GM19043 (cell line): ENCODE measurements around the gene NMNAT2.
"Not testable (repeated sequence)": the region's sequence is repeated elsewhere in the genome, so short reads cannot be mapped to it uniquely, and the experiment has no call there.

Source experiments
- ATAC-seq: cut with Tn5 transposase; IDR thresholded peaks from one replicate; pipeline ENCODE4 v1.9.1; 2021; ENCODE audit warnings: low read depth; ENCODE audit not compliant: unreplicated experiment

Gene NMNAT2

DNA sequence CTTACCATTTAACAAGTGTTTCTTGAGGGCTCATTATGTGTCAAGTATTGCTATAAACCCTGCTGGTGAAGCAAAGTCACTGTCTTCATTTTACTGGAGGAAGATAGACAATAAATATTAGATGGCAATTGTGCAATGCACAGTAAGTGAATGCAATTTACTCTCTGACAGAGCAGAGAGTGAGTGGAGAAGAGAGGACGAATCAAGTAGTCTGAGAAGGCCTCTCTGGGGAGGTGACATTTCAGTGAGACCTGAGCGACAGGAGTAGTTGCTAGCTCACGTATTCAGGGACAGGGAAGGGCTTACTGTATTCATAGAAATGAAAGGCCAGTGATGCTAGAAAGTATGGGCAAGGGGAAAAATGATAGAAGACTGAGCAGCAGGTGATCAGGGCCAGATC lies 1.2 kb upstream of the NMNAT2 start:
- ATAC-seq: no peak

DNA sequence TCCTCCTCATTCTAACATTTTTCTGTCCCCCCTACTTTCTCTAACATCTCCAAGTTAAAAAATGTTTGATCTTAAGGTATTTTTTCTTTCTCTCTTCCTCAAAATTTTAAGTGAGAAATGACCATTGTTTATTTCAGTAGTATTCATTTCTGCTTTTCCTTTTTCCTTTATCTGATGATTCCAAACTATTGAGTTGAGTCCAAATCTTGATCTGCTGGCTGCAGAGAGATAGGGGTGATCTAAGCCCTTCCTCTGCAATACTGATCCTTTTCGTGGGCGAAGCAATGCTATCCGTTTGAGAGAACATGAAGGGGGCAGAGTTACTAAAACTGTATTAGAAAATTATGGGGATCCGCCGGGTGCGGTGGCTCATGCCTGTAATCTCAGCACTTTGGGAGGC lies 516 bp upstream of the NMNAT2 start:
- no peak for ATAC-seq

DNA sequence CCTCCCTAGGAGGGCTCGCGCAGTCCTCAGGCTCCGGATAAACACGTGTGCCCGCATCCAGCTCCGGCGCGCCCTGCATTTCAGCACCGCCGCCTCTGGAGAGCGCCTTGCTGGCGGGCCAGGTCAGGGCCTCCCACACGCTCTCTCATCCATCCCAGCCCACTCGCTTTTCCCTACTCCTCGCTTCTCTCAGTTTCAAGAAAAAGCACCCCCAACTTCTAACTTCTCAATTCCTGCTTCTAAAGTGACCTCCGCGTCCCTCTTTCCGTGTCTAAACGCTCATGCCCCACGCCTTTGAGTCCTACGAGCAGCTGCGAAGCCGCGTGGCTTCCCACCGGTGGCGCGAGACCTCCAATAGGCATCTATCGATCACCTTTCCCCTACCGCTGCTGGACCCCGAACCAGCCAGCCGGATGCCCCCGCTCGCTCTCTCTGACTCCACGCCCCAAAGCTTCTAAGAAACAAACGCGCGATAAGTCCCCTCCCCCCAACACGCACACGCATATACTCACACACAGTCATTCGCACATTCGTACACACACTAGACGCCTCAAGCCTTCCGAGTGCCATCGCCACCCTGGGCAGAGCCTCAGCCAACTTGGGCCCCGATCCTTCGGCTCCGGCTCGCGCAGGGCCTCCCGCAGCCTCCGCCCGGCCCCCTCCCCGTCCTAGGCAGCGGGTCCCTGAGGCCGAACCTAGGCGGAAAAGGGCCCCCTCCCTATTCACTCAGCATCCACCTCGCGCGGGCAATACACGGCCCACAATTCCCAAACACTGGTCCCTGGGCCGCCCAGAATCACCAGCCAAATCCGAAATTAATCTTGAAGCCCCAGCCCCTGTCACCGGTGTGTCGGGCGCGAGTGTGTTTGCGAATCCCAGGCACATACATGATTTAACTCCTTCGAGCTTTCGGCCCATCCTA lies 1.1 kb downstream of the NMNAT2 start:
- ATAC-seq: no peak

- no peak for ATAC-seq
Measured at GRCh38 chr1:183414365-183414764, 3.8 kb downstream of the NMNAT2 start.

- ATAC-seq: no peak
Measured at GRCh38 chr1:183411091-183411490, 7.1 kb downstream of the NMNAT2 start.

- ATAC-seq: no peak
Measured at GRCh38 chr1:183407961-183408360, 10.2 kb downstream of the NMNAT2 start.

- ATAC-seq: no peak
Measured at GRCh38 chr1:183407474-183407873, 10.7 kb downstream of the NMNAT2 start.

DNA sequence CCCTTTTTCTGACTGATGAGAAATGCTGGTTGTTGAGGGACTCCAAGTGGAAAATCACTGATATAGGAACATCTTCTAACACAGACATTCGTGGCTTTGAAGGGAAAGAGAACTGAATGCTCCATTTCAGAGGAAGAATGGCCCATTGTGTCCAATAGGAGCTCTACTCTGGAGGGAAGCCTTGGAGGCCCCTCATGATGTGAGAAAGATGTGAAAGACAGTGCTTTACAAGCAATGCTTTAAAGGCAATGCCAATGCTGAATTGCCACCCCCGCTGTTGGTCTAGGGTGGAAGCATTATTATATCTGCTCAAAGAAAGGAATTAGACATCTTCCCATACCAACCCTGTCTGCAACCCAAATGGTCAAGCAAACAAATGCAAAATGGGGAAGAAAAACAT lies 13.7 kb downstream of the NMNAT2 start:
- ATAC-seq: no peak

DNA sequence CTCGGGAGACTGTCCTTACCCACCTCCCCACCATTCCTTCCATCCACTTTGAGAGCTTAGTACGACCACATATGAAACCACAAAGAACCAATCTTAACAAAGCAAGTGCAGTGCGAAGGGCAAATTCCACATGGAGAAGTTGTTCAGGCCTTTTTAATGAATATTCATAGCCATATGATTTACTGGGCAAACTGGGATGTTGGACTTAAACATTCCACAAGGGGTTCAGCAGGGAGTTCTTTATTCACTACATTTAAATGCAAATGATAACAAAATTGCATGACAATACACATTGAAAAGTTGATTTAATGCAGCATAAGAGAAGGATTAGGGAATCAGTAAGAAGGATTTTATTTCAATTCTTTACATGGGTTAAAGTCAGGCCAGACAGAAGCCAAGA lies 14.7 kb downstream of the NMNAT2 start:
- ATAC-seq: no peak

- not testable (repeated sequence) for ATAC-seq
Measured at GRCh38 chr1:183401565-183401964, 16.6 kb downstream of the NMNAT2 start.

GRCh38 chr1:183394435-183394834 lies 23.7 kb downstream of the NMNAT2 start:
- ATAC-seq: no peak

DNA sequence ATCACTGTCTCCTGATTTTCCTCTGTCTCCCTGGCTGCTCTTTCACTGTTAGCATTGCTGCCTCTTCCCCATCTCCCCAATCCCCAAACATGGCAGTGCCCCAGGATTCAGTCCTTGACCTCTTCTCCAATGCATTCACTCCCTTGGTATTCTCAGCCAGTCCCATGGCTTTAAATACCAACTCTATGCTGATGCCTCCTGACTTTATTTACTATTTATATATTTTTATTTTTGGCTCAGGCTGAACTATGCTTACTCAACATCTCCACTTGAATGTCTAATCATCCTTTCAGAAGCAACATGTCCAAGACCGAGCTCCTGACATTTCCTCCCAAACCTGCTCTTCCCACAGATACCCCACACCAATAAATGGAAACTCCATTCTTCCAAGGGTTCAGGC lies 26.3 kb downstream of the NMNAT2 start:
- ATAC-seq: no peak

- ATAC-seq: no peak
Measured at GRCh38 chr1:183390561-183390960, 27.6 kb downstream of the NMNAT2 start.

DNA sequence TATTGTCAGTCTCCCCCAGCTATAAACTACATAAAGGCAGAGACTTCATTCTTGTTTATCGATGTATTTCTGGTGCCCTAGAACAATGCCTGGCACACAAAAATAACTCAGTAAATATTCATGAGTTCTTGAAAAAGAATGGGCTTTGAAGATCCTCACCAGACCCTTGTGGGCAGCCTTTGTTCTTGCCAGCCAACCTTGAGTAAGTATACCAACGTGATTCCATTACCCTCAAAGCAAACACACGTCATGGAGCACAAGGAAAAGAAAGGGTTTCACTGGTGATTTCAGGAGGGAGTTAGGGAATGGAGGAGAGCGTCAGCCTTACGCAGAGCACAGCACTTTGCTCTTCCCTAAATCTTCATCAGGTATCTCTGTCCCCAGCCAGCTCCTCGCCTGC lies 29.4 kb downstream of the NMNAT2 start:
- no peak for ATAC-seq

DNA sequence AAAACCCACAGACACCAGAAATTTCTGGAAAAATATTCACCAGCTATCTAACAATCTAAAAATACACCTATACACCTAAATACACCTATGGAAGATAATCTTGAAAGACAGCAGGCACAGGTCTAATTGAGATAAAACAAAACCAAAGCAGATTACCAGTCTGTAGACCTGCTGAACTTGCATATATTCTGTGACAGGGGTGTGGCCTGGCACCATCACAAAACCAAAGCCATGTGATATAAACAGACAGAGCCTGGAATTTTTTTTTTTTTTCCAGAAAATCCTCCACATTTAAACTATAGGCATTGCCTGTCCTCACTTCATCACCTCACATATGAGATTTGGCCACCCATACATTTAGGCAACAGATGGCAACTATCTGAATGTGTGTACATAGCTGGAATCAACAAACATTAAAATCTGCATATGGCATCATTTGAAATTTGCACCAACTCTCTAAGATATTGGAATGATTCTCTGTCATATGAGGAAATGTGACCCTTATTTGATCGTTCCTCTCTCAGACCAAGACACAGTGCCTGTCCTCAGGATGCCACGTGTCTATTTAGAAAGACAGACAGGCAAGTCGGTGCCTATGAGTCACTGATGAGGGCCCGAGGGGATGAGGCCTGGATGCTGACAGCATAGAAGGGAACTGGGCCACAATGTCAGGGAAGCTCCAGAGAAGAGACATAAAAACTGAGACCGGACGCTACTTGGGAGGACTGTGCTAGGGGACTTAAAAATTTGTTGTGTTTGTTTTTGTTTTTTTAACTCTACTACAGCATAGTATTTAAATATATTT lies 32.6 kb downstream of the NMNAT2 start:
- ATAC-seq: no peak

DNA sequence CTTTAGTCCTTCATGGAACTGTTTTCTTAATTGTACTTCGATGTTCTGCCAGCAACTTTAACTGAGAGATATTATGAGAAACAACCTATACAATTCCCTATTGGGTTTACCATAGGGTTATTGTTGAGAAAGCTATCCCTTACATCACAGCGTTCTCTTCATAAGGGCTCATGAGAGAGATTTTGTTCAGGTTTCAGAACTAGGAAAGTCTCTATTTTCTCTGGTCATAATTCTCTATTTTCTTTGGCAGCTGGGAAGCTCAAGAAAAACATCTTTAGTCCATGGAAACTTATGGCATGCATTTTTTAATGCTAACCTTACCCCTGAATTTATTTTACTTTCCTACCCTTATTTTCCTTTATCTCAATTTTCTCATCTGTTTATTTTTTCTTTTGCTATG lies 38.2 kb downstream of the NMNAT2 start:
- no peak for ATAC-seq

DNA sequence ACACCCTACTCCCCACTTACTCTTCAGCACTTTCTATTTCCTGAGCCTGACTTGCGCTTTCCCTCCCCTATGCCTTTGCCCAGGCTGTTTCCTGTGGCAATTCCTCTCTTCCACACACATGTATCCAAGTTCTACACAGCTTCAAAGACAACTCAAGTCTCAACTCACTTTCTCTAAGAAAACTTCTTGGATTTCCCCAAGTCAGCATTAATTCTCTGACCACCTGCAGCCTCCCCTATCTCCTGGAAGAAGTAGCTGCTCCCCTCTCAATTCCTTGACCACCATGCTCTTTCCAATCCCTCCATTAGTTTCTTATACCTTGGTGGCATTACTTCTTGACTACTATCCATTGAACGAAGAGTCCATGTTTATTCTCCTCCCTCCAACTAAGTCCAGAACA lies 42.8 kb downstream of the NMNAT2 start:
- no peak for ATAC-seq

DNA sequence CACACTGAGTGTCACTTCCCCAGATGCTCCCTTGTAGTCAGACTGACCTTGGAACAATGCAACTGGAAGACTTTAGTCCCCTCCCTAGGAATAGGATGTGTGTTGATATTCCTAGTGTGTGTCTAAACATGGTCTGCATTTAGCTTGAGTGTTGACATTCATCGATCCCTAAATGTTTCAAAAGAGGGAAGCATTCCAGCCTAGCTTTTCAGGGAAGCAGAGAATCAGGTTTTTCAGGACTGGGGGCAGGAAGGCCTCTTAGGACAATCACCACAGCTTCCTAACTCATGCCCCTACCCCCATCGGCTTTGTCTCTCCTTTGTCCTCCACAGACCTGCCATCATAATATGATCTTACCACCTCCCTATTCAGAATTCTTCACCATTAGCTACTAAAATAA lies 43.4 kb downstream of the NMNAT2 start:
- ATAC-seq: no peak

GRCh38 chr1:183372586-183373230 lies 45.5 kb downstream of the NMNAT2 start:
- no peak for ATAC-seq

DNA sequence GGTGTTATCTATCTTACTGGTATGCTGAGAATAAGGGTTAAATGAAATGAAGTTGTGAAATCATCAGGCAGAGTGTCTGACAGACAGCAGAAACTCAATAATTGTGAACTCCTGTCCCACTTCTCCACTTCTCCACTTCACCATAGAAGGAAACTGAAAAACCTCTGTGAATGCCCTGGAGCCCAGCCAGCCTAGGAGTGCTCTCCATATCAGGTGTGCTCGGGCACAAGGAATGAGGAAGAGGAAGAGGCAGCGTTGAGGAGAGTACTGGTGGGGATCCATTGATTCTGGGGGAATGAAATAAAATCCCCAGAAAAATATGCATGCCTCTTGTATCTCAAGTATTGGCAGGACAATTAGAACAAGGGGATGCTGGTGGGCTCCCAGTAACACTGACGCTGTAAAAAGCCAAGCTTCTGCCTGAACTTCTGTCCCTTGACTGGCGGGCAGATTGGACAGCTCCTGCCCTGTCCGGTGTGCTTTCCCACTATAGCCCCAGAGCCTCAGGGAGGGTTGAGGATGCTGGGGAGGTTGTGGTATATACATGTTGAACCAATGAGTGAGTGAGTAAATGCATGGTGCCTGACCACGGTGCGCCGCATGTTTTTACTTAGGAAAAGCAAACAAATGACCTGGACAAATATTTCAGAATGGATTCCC lies 47.7 kb downstream of the NMNAT2 start:
- no peak for ATAC-seq
